Measurements from ENCODE around the gene IL17F. TPM values are rescaled to one million over a fixed set of nuclear protein-coding genes. Genes with fewer than 3 reads are reported as not detected.
"Not testable (repeated sequence)": the region's sequence is repeated elsewhere in the genome, so short reads cannot be mapped to it uniquely, and the experiment has no call there.

The IL17F gene
- total RNA-seq, 1 donor from 2014 or later = not detected

GRCh38 chr6:52201046-52201445, 43.3 kb downstream of the IL17F start:
- no peaks in the 10 kb centered on the region for H3K4me1 ChIP-seq (ENCODE audit: control insufficient read depth in 3 of 3, insufficient read depth in 3 of 3, low read length in 3 of 3)
- no peak overlapping the region for H3K27ac ChIP-seq (ENCODE audit: low read depth, low read length)
- no peak overlapping the region for H3K4me3 ChIP-seq (ENCODE audit: low read length in 3 of 3)
- no peaks in the 10 kb centered on the region for H3K36me3 ChIP-seq (ENCODE audit: control insufficient read depth in 3 of 3, insufficient read depth in 3 of 3, low read length in 3 of 3)
- H3K9me3 ChIP-seq (ENCODE audit: control insufficient read depth in 3 of 3, low read length in 3 of 3) = peaks cover 0 to 5% (median 4%) of the 10 kb centered on the region in 3 donors
- H3K27me3 ChIP-seq (ENCODE audit: control insufficient read depth in 3 of 3, insufficient read depth in 3 of 3, low read length in 3 of 3) = no peaks in the 10 kb centered on the region
- no peak overlapping the region for H3K9ac ChIP-seq (ENCODE audit: low read depth in 1 of 3, low read length in 3 of 3)

GRCh38 chr6:52200088-52200487, 44.2 kb downstream of the IL17F start:
- H3K4me1 ChIP-seq (ENCODE audit: control insufficient read depth in 3 of 3, insufficient read depth in 3 of 3, low read length in 3 of 3); H3K4me3 ChIP-seq (ENCODE audit: low read length in 3 of 3); H3K27me3 ChIP-seq (ENCODE audit: control insufficient read depth in 3 of 3, insufficient read depth in 3 of 3, low read length in 3 of 3); H3K9me3 ChIP-seq (ENCODE audit: control insufficient read depth in 3 of 3, low read length in 3 of 3); H3K9ac ChIP-seq (ENCODE audit: low read depth in 1 of 3, low read length in 3 of 3); H3K27ac ChIP-seq (ENCODE audit: low read depth, low read length); H3K36me3 ChIP-seq (ENCODE audit: control insufficient read depth in 3 of 3, insufficient read depth in 3 of 3, low read length in 3 of 3): not testable (repeated sequence)

GRCh38 chr6:52195886-52196285, 48.4 kb downstream of the IL17F start:
- Histone ChIP-seq H3K27me3 (ENCODE audit: control insufficient read depth in 3 of 3, insufficient read depth in 3 of 3, low read length in 3 of 3) (no peaks in the 10 kb centered on the region), H3K4me1 (ENCODE audit: control insufficient read depth in 3 of 3, insufficient read depth in 3 of 3, low read length in 3 of 3) (no peaks in the 10 kb centered on the region), H3K4me3 (ENCODE audit: low read length in 3 of 3) (no peak overlapping the region), H3K9ac (ENCODE audit: low read depth in 1 of 3, low read length in 3 of 3) (no peak overlapping the region), H3K36me3 (ENCODE audit: control insufficient read depth in 3 of 3, insufficient read depth in 3 of 3, low read length in 3 of 3) (no peaks in the 10 kb centered on the region), H3K27ac (ENCODE audit: low read depth, low read length) (no peak overlapping the region), H3K9me3 (ENCODE audit: control insufficient read depth in 3 of 3, low read length in 3 of 3) (peaks cover 0 to 3% (median 0%) of the 10 kb centered on the region in 3 donors)

- H3K4me1 ChIP-seq (ENCODE audit: control insufficient read depth in 3 of 3, insufficient read depth in 3 of 3, low read length in 3 of 3) = no peaks in the 10 kb centered on the region
Measured at GRCh38 chr6:52191824-52192223, 52.5 kb downstream of the IL17F start.

GRCh38 chr6:52190409-52190808, 53.9 kb downstream of the IL17F start:
- no peaks in the 10 kb centered on the region for H3K9me3 ChIP-seq (ENCODE audit: control insufficient read depth in 3 of 3, low read length in 3 of 3)
- no peaks in the 10 kb centered on the region for H3K36me3 ChIP-seq (ENCODE audit: control insufficient read depth in 3 of 3, insufficient read depth in 3 of 3, low read length in 3 of 3)
- no peaks in the 10 kb centered on the region for H3K27me3 ChIP-seq (ENCODE audit: control insufficient read depth in 3 of 3, insufficient read depth in 3 of 3, low read length in 3 of 3)

More at GRCh38 chr6:52191824-52192223, 52.5 kb downstream of the IL17F start:
- Histone ChIP-seq H3K36me3 (ENCODE audit: control insufficient read depth in 3 of 3, insufficient read depth in 3 of 3, low read length in 3 of 3) (no peaks in the 10 kb centered on the region), H3K4me3 (ENCODE audit: low read length in 3 of 3) (no peak overlapping the region), H3K9me3 (ENCODE audit: control insufficient read depth in 3 of 3, low read length in 3 of 3) (no peaks in the 10 kb centered on the region), H3K27me3 (ENCODE audit: control insufficient read depth in 3 of 3, insufficient read depth in 3 of 3, low read length in 3 of 3) (no peaks in the 10 kb centered on the region), H3K9ac (ENCODE audit: low read depth in 1 of 3, low read length in 3 of 3) (no peak overlapping the region), H3K27ac (ENCODE audit: low read depth, low read length) (no peak overlapping the region)

GRCh38 chr6:52189974-52190373, 54.3 kb downstream of the IL17F start:
- Histone ChIP-seq H3K27ac (ENCODE audit: low read depth, low read length) (no peak overlapping the region), H3K4me3 (ENCODE audit: low read length in 3 of 3) (no peak overlapping the region), H3K9me3 (ENCODE audit: control insufficient read depth in 3 of 3, low read length in 3 of 3) (no peaks in the 10 kb centered on the region), H3K36me3 (ENCODE audit: control insufficient read depth in 3 of 3, insufficient read depth in 3 of 3, low read length in 3 of 3) (no peaks in the 10 kb centered on the region), H3K27me3 (ENCODE audit: control insufficient read depth in 3 of 3, insufficient read depth in 3 of 3, low read length in 3 of 3) (no peaks in the 10 kb centered on the region), H3K4me1 (ENCODE audit: control insufficient read depth in 3 of 3, insufficient read depth in 3 of 3, low read length in 3 of 3) (no peaks in the 10 kb centered on the region), H3K9ac (ENCODE audit: low read depth in 1 of 3, low read length in 3 of 3) (no peak overlapping the region)

More at GRCh38 chr6:52190409-52190808, 53.9 kb downstream of the IL17F start:
- H3K4me3 ChIP-seq (ENCODE audit: low read length in 3 of 3) = no peak overlapping the region
- no peaks in the 10 kb centered on the region for H3K4me1 ChIP-seq (ENCODE audit: control insufficient read depth in 3 of 3, insufficient read depth in 3 of 3, low read length in 3 of 3)
- no peak overlapping the region for H3K9ac ChIP-seq (ENCODE audit: low read depth in 1 of 3, low read length in 3 of 3)
- no peak overlapping the region for H3K27ac ChIP-seq (ENCODE audit: low read depth, low read length)

GRCh38 chr6:52187098-52187497, 57.2 kb downstream of the IL17F start:
- H3K36me3 ChIP-seq (ENCODE audit: control insufficient read depth in 3 of 3, insufficient read depth in 3 of 3, low read length in 3 of 3) = no peaks in the 10 kb centered on the region
- peaks cover 6 to 9% (median 8%) of the 10 kb centered on the region in 3 donors for H3K4me1 ChIP-seq (ENCODE audit: control insufficient read depth in 3 of 3, insufficient read depth in 3 of 3, low read length in 3 of 3)
- no peak overlapping the region for H3K4me3 ChIP-seq (ENCODE audit: low read length in 3 of 3)
- H3K27me3 ChIP-seq (ENCODE audit: control insufficient read depth in 3 of 3, insufficient read depth in 3 of 3, low read length in 3 of 3) = no peaks in the 10 kb centered on the region
- no peak overlapping the region for H3K9ac ChIP-seq (ENCODE audit: low read depth in 1 of 3, low read length in 3 of 3)
- no peak overlapping the region for H3K27ac ChIP-seq (ENCODE audit: low read depth, low read length)
- no peaks in the 10 kb centered on the region for H3K9me3 ChIP-seq (ENCODE audit: control insufficient read depth in 3 of 3, low read length in 3 of 3)

Other genes starting within 250 kb of the IL17F start
- 38.6 TPM for gene PKHD1, start 156.9 kb downstream of the IL17F start, total RNA-seq
- not detected for gene IL17A, start 58.1 kb downstream of the IL17F start, total RNA-seq
- 32.9 TPM for gene MCM3, start 40.2 kb upstream of the IL17F start, total RNA-seq
- 6.3 TPM for gene PAQR8, start 117.7 kb upstream of the IL17F start, total RNA-seq
- gene EFHC1, start 175.8 kb upstream of the IL17F start, total RNA-seq = 14.1 TPM

All from skeletal muscle tissue (tissue), 4 donors.